GM12878 (cell line): ENCODE results near the gene LAMB4. TPM values are rescaled to one million over a fixed set of nuclear protein-coding genes. Genes with fewer than 3 reads are reported as not detected.

ENCODE experiments used
- ATAC-seq: fragments of 200-7000 bp; cut with Tn5 transposase; 3 replicates; pipeline ENCODE4 v1.9.1; 2020; ENCODE audit warnings: mild to moderate bottlenecking, moderate library complexity
- BruUV-seq: library from RNA; stranded (reverse); fragments of 400-500 nt; replicated peaks from 2 replicates; lab custom pipeline; 2021; lab: Mats Ljungman, UMichigan
- CTCF ChIA-PET: fragments of 300-600 bp; sonication (Branson Sonifier 250); formaldehyde crosslinking; extraction: SDS; loops from one replicate; lab custom pipeline; 2021; ENCODE audit warnings: inconsistent platforms; lab: Yijun Ruan, JAX
- POLR2A ChIA-PET: fragments of 350-600 bp; formaldehyde crosslinking; extraction: SDS; loops from one replicate; lab custom pipeline; 2021; ENCODE audit warnings: inconsistent platforms; lab: Charles Lee
- RAD21 ChIA-PET: fragments of 300-600 bp; sonication (Branson Sonifier 250); formaldehyde crosslinking; loops from one replicate; lab custom pipeline; 2023; ENCODE audit warnings: antibody characterized with exemption; ENCODE audit not compliant: unreplicated experiment; lab: Charles Lee
- SMC1A ChIA-PET: fragments of 300-600 bp; sonication (Branson Sonifier 250); formaldehyde crosslinking; loops from one replicate; lab custom pipeline; 2023; ENCODE audit not compliant: unreplicated experiment, uncharacterized antibody; lab: Charles Lee
- DNase-seq: peaks from one replicate; pipeline ENCODE4 v3.0.0-alpha.2; 2011; ENCODE audit warnings: low read depth, low spot score
- FAIRE-seq: peaks from 3 replicates; lab custom pipeline; 2011; peaks lifted over from hg19 to GRCh38; lab: Jason Lieb, UNC
- H2AFZ ChIP-seq: 2 replicates; pipeline ENCODE4 v1.6.0; 2011; ENCODE audit warnings: low read depth, low read length, control low read depth; ENCODE audit not compliant: control insufficient read depth
- H3K27ac ChIP-seq: 2 replicates; pipeline ENCODE4 v1.5.1; 2011; ENCODE audit warnings: control low read depth; ENCODE audit not compliant: control insufficient read depth, insufficient read depth
- H3K27me3 ChIP-seq, 2 experiments: replicated peaks in 1 of 2; 2 replicates each; pipeline versions ENCODE4 v1.6.0 to v1.6.1; 2011; ENCODE audit warnings: low read length in 1 of 2; ENCODE audit not compliant: control insufficient read depth in 2 of 2, insufficient read depth in 2 of 2
- H3K36me3 ChIP-seq, 2 experiments: 2 replicates each; pipeline ENCODE4 v1.5.1; 2011; ENCODE audit warnings: low read length in 1 of 2; ENCODE audit not compliant: control insufficient read depth in 2 of 2, insufficient read depth in 2 of 2
- H3K4me1 ChIP-seq: 2 replicates; pipeline ENCODE4 v1.6.1; 2011; ENCODE audit warnings: mild to moderate bottlenecking, low read length, moderate library complexity, mixed read lengths; ENCODE audit not compliant: control insufficient read depth, insufficient read depth
- H3K4me2 ChIP-seq: 2 replicates; pipeline ENCODE4 v1.6.0; 2011; ENCODE audit warnings: control low read depth; ENCODE audit not compliant: control insufficient read depth, insufficient read depth
- H3K4me3 ChIP-seq: fragments of 200-600 bp; sonication (generic); 2 replicates; pipeline ENCODE4 v1.5.1; 2016
- H3K79me2 ChIP-seq: 2 replicates; pipeline ENCODE4 v1.6.0; 2011; ENCODE audit warnings: low read length; ENCODE audit not compliant: control insufficient read depth, insufficient read depth
- H3K9ac ChIP-seq: 2 replicates; pipeline ENCODE4 v1.8.0; 2011; ENCODE audit warnings: low read length, control low read depth, mixed read lengths; ENCODE audit not compliant: control insufficient read depth, insufficient read depth
- H3K9me3 ChIP-seq: replicated peaks from 3 replicates; pipeline ENCODE4 v1.5.1; 2011; ENCODE audit warnings: mild to moderate bottlenecking, low read length; ENCODE audit not compliant: control insufficient read depth, insufficient read depth
- H4K20me1 ChIP-seq: 2 replicates; pipeline ENCODE4 v1.6.0; 2011; ENCODE audit not compliant: control insufficient read depth, insufficient read depth
- EP300 ChIP-seq, 2 experiments: fragments of 150-350 bp in 1 of 2; IDR thresholded peaks; 2 replicates each; pipeline ENCODE4 v1.6.1; 2011 to 2012; ENCODE audit warnings: low read depth in 2 of 2, low read length in 2 of 2, borderline replicate concordance in 1 of 2, improper control_type of control experiment in 1 of 2, inconsistent platforms in 1 of 2; ENCODE audit not compliant: control insufficient read depth in 1 of 2
- JUNB ChIP-seq: IDR thresholded peaks from 2 replicates; pipeline ENCODE4 v1.6.1; 2016; ENCODE audit warnings: antibody characterized with exemption, mild to moderate bottlenecking
- MTA2 ChIP-seq: fragments of 450-650 bp; IDR thresholded peaks from 2 replicates; pipeline ENCODE4 v1.6.1; 2016; ENCODE audit warnings: low read depth, mild to moderate bottlenecking, moderate library complexity
- NFIC ChIP-seq: IDR thresholded peaks from 2 replicates; pipeline ENCODE4 v1.6.1; 2012; ENCODE audit warnings: low read depth, mild to moderate bottlenecking, inconsistent platforms, low read length, moderate library complexity
- PAX5 ChIP-seq: IDR thresholded peaks from 2 replicates; pipeline ENCODE4 v1.6.1; 2011; ENCODE audit warnings: low read depth, low read length, borderline replicate concordance
- RUNX3 ChIP-seq: IDR thresholded peaks from 2 replicates; pipeline ENCODE4 v1.6.1; 2012; ENCODE audit warnings: low read length, inconsistent platforms
- SMAD5 ChIP-seq: IDR thresholded peaks from 2 replicates; pipeline ENCODE4 v1.6.1; 2016; ENCODE audit warnings: antibody characterized with exemption, low read depth
- STAT3 ChIP-seq: IDR thresholded peaks from 2 replicates; pipeline ENCODE4 v1.6.1; 2011; ENCODE audit warnings: low read depth, low read length, improper control_type of control experiment
- SUZ12 ChIP-seq: fragments of 200-600 bp; sonication (generic); IDR thresholded peaks from one replicate; pipeline ENCODE4 v1.6.1; 2018; ENCODE audit warnings: antibody characterized with exemption, mild to moderate bottlenecking; ENCODE audit not compliant: unreplicated experiment
- TCF12 ChIP-seq: IDR thresholded peaks from 2 replicates; pipeline ENCODE4 v1.6.1; 2011; ENCODE audit warnings: low read depth, mild to moderate bottlenecking, low read length
- WGBS: methylation state at CpG from one replicate; pipeline ENCODE4 v1.1.6; 2016; ENCODE audit warnings: low lambda C conversion rate; ENCODE audit not compliant: insufficient replicate concordance, insufficient coverage; ENCODE audit errors: missing lambda C conversion rate; 5-methylcytosine and 5-hydroxymethylcytosine counted together
- in situ Hi-C: fragments of 300-500 bp; cut with MboI; formaldehyde crosslinking; loops from 9 replicates; pipeline ENCODE4 v1.14.3; 2018; ENCODE audit warnings: mixed read lengths
- intact Hi-C: fragments of 100-400 bp; cut with micrococcal nuclease; formaldehyde crosslinking; loops from one replicate; pipeline ENCODE4 v1.14.2; 2022; ENCODE audit not compliant: unreplicated experiment
- polyA plus RNA-seq, 11 experiments: library from polyadenylated mRNA; depleted of rRNA in 4 of 11; unstranded in 6 of 11; stranded (reverse) in 5 of 11; fragments of >200 nt; fragmentation: Nextera tagmentation in 4 of 11; fragmentation: Illumina TruSeq in 1 of 11; extraction: Ambion mirVana in 4 of 11; extraction: Trizol in 1 of 11; gene quantifications; 1 replicate in 1 of 11; 2 replicates in 10 of 11; pipeline versions ENCODE4 v1.2.1 to v1.2.3, GENCODE V29; 2011 to 2016; ENCODE audit warnings: inconsistent platforms in 2 of 11, missing spikeins in 2 of 11, low read depth in 1 of 11
- total RNA-seq, 4 experiments: library from RNA; depleted of rRNA in 3 of 4; stranded (reverse); fragments of >200 nt in 3 of 4; fragmentation: Illumina TruSeq in 1 of 4; extraction: Trizol in 1 of 4; gene quantifications; 2 replicates each; pipeline versions ENCODE4 v1.2.1 to v1.2.3, GENCODE V29; 2013 to 2021
- TF ChIP-seq, protein P1 (sequence below): fragments of 450-650 bp; IDR thresholded peaks from 2 replicates; pipeline ENCODE4 v1.6.1; 2017; ENCODE audit warnings: mild to moderate bottlenecking, moderate library complexity

LAMB4 gene
- total and polyA plus RNA-seq, 10 of the 15 experiments (the other 5 are each of a cell fraction or from before 2014, with no cell fraction given), result 0.04 to 0.06 TPM; not detected in 8

GRCh38 chr7:108128514-108128913 is 1.6 kb downstream of the LAMB4 start:
- in situ Hi-C loops, result no loop called here
- Histone ChIP-seq H3K27me3 (0 out of 4 replicates have a peak, but pooled peaks cover 0 to 3% of the 10 kb centered on the region in 2 experiments), H3K36me3 (no peaks in the 10 kb centered on the region), H3K27ac (no peak overlapping the region), H3K4me2 (no peak overlapping the region), H3K4me3 (no peak overlapping the region), H4K20me1 (no peaks in the 10 kb centered on the region), H3K9me3 (no peaks in the 10 kb centered on the region; the same call in 2 of the 3 replicates), H3K79me2 (no peaks in the 10 kb centered on the region), H2AFZ (no peak overlapping the region), H3K9ac (no peak overlapping the region), H3K4me1 (peaks cover under 1% of the 10 kb centered on the region; the same call in 1 of the 2 replicates)
- ChIA-PET POLR2A (no interaction called here), SMC1A (interaction anchor here (1.1 to 10.3 kb wide), 4 partner anchors 9 to 16 kb away, joined by 3 to 122 read pairs (median 11); no protein-coding TSS in a partner anchor), CTCF (interaction anchor here (0.8 to 1.0 kb wide), 2 partner anchors 15 to 17 kb away, joined by 4 to 5 read pairs; no protein-coding TSS in a partner anchor), RAD21 (no interaction called here)
- no TSS peak for BruUV-seq
- DNase-seq (no peak), ATAC-seq (no peak), FAIRE-seq (no peak)
- TF ChIP-seq SMAD5, result no peak
- no peak for TF ChIP-seq STAT3
- peak; percentile 33; the same call in 1 of the 2 replicates for TF ChIP-seq RUNX3
- TF ChIP-seq, protein P1, sequence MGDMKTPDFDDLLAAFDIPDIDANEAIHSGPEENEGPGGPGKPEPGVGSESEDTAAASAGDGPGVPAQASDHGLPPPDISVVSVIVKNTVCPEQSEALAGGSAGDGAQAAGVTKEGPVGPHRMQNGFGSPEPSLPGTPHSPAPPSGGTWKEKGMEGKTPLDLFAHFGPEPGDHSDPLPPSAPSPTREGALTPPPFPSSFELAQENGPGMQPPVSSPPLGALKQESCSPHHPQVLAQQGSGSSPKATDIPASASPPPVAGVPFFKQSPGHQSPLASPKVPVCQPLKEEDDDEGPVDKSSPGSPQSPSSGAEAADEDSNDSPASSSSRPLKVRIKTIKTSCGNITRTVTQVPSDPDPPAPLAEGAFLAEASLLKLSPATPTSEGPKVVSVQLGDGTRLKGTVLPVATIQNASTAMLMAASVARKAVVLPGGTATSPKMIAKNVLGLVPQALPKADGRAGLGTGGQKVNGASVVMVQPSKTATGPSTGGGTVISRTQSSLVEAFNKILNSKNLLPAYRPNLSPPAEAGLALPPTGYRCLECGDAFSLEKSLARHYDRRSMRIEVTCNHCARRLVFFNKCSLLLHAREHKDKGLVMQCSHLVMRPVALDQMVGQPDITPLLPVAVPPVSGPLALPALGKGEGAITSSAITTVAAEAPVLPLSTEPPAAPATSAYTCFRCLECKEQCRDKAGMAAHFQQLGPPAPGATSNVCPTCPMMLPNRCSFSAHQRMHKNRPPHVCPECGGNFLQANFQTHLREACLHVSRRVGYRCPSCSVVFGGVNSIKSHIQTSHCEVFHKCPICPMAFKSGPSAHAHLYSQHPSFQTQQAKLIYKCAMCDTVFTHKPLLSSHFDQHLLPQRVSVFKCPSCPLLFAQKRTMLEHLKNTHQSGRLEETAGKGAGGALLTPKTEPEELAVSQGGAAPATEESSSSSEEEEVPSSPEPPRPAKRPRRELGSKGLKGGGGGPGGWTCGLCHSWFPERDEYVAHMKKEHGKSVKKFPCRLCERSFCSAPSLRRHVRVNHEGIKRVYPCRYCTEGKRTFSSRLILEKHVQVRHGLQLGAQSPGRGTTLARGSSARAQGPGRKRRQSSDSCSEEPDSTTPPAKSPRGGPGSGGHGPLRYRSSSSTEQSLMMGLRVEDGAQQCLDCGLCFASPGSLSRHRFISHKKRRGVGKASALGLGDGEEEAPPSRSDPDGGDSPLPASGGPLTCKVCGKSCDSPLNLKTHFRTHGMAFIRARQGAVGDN, result no peak
- TF ChIP-seq MTA2, result peak; percentile 56; the same call in 1 of the 2 replicates
- no peak for TF ChIP-seq EP300 (IDR thresholded peaks at IDR 0.05; ENCODE audit: borderline replicate concordance in 1 of 2, control insufficient read depth in 1 of 2, low read depth in 2 of 2, low read length in 2 of 2)
- peak; percentile 40; the same call in 1 of the 2 replicates for TF ChIP-seq JUNB
- TF ChIP-seq SUZ12, result no peak
- TF ChIP-seq TCF12, result 0 out of 2 replicates have a peak, but pooled peaks have one; percentile 21
- no peak for TF ChIP-seq PAX5
- no peak for TF ChIP-seq NFIC
- intact Hi-C loops, result no loop called here
- WGBS, result 23% methylated on average over 3 of the region's 3 CpGs
